Mammary epithelial cell (primary cell): Measurements from ENCODE around the gene ZFHX3.

Experiments
- EZH2 ChIP-seq: IDR thresholded peaks from 2 replicates; pipeline ENCODE4 v1.6.1; 2012; ENCODE audit warnings: low read length, inconsistent platforms, borderline replicate concordance
- TF ChIP-seq, protein P1 (sequence below), 2 donors: IDR thresholded peaks in 1 of 2; conservative IDR thresholded peaks in 1 of 2; 2 replicates each; pipeline ENCODE4 v1.5.1; 2011 to 2012; ENCODE audit warnings: inconsistent platforms in 2 of 2, low read length in 2 of 2, mild to moderate bottlenecking in 2 of 2, control low read depth in 1 of 2, low read depth in 1 of 2; ENCODE audit not compliant: insufficient read depth in 1 of 2; ENCODE audit errors: extremely low read depth in 1 of 2

DNA sequence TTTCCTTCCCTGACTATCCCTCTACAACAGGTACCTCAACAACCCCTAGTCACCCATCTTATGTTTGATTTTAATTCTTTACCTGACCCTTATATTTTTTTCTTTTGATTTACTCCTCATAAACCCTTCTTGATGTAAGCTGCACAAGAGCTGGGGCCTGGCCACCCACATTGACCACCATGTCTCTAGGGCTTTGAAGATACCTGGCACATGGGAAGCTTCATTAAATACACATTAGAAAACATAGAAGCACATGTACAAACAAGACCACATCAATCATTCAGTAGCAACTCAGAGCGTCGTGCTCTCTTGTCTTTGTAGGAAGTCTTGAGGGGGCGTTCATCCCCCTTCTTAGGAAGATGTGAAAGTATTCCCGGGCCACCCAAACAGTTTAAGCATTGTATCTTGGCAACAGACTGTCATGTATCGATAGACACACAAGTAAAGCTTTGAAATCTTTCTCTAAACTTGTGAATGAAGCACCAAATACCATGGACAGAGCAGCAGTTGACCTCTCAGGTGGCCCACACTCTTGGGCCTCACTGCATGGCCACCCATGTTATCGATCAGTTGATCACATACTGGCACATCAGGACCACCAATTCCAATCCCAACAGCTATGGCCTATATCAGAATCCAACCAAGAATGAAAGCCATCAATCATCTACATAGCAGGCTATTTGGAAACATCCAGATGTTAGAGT is 183.6 kb downstream of the ZFHX3 start:
- TF ChIP-seq, protein P1, sequence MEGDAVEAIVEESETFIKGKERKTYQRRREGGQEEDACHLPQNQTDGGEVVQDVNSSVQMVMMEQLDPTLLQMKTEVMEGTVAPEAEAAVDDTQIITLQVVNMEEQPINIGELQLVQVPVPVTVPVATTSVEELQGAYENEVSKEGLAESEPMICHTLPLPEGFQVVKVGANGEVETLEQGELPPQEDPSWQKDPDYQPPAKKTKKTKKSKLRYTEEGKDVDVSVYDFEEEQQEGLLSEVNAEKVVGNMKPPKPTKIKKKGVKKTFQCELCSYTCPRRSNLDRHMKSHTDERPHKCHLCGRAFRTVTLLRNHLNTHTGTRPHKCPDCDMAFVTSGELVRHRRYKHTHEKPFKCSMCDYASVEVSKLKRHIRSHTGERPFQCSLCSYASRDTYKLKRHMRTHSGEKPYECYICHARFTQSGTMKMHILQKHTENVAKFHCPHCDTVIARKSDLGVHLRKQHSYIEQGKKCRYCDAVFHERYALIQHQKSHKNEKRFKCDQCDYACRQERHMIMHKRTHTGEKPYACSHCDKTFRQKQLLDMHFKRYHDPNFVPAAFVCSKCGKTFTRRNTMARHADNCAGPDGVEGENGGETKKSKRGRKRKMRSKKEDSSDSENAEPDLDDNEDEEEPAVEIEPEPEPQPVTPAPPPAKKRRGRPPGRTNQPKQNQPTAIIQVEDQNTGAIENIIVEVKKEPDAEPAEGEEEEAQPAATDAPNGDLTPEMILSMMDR (conservative IDR thresholded peaks at IDR 0.05 in 1 of 2, IDR thresholded peaks at IDR 0.05 in 1 of 2; ENCODE audit: extremely low read depth in 1 of 2, insufficient read depth in 1 of 2, low read depth in 1 of 2, low read length in 2 of 2): no peak
- TF ChIP-seq EZH2: no peak
